Neural cell (in vitro differentiated cells): ENCODE data around the gene RGS19. TPM values are rescaled to one million over a fixed set of nuclear protein-coding genes. Genes with fewer than 3 reads are reported as not detected.

Experiments
- H2AFZ ChIP-seq: fragments of 200-600, 300-800 bp; sonication (generic), shearing (Covaris generic); 2 replicates; pipeline ENCODE4 v1.6.0; 2014; ENCODE audit warnings: low read depth, mild to moderate bottlenecking, antibody characterized with exemption, low read length, moderate library complexity
- H3F3A ChIP-seq: fragments of 200-600 bp; shearing (Covaris generic); 2 replicates; pipeline ENCODE4 v1.6.1; 2016; ENCODE audit warnings: mild to moderate bottlenecking, moderate library complexity, mixed read lengths, antibody characterized with exemption, low read length; ENCODE audit not compliant: insufficient read depth, poor library complexity, severe bottlenecking
- H3K27ac ChIP-seq: fragments of 200-600, 300-800 bp; sonication (generic), shearing (Covaris generic); 2 replicates; pipeline ENCODE4 v1.5.1; 2014; ENCODE audit warnings: mild to moderate bottlenecking, low read length, moderate library complexity
- H3K27me3 ChIP-seq: fragments of 300-800, 200-600 bp; sonication (generic), shearing (Covaris generic); 2 replicates; pipeline ENCODE4 v1.6.0; 2014; ENCODE audit warnings: mild to moderate bottlenecking, low read depth, low read length, moderate library complexity; ENCODE audit not compliant: insufficient read depth
- H3K36me3 ChIP-seq: fragments of 300-800, 200-600 bp; sonication (generic), shearing (Covaris generic); 2 replicates; pipeline ENCODE4 v1.5.1; 2014; ENCODE audit warnings: mild to moderate bottlenecking, antibody characterized with exemption, low read length, moderate library complexity; ENCODE audit not compliant: insufficient read depth
- H3K4me2 ChIP-seq: fragments of 300-800, 200-600 bp; sonication (generic), shearing (Covaris generic); 2 replicates; pipeline ENCODE4 v1.6.0; 2014; ENCODE audit warnings: mild to moderate bottlenecking, low read length
- H3K4me3 ChIP-seq: fragments of 300-800, 200-600 bp; sonication (generic), shearing (Covaris generic); 2 replicates; pipeline ENCODE4 v1.5.1; 2014; ENCODE audit warnings: mild to moderate bottlenecking, low read length, moderate library complexity
- H3K79me2 ChIP-seq: fragments of 200-600 bp; shearing (Covaris generic); replicated peaks from 2 replicates; pipeline ENCODE4 v1.6.0; 2014; ENCODE audit warnings: mild to moderate bottlenecking, low read length, moderate library complexity; ENCODE audit not compliant: insufficient read depth
- H3K9ac ChIP-seq: fragments of 300-800, 200-600 bp; sonication (generic), shearing (Covaris generic); 2 replicates; pipeline ENCODE4 v1.6.1; 2016; ENCODE audit warnings: mild to moderate bottlenecking, low read length, mixed read lengths
- H3K9me2 ChIP-seq: fragments of 200-600 bp; shearing (Covaris generic); 2 replicates; pipeline ENCODE4 v1.6.1; 2016; ENCODE audit warnings: mild to moderate bottlenecking, low read length, mixed read lengths; ENCODE audit not compliant: insufficient read depth
- H3K9me3 ChIP-seq: fragments of 200-600, 300-800 bp; sonication (generic), shearing (Covaris generic); 2 replicates; pipeline ENCODE4 v1.6.1; 2016; ENCODE audit warnings: mild to moderate bottlenecking, mixed run types, low read length, moderate library complexity, mixed read lengths
- H4K20me1 ChIP-seq: fragments of 200-600 bp; shearing (Covaris generic); 2 replicates; pipeline ENCODE4 v1.6.1; 2016; ENCODE audit warnings: mild to moderate bottlenecking, mixed run types; ENCODE audit not compliant: insufficient read depth
- EP300 ChIP-seq: fragments of 450-650 bp; conservative IDR thresholded peaks from 2 replicates; pipeline ENCODE4 v1.6.1; 2014; ENCODE audit warnings: antibody characterized with exemption, mild to moderate bottlenecking, moderate library complexity; ENCODE audit not compliant: poor library complexity, severe bottlenecking
- EZH2 ChIP-seq: fragments of 200-600, 300-800 bp; shearing (Covaris generic), sonication (generic); IDR thresholded peaks from 2 replicates; pipeline ENCODE4 v1.6.1; 2014; ENCODE audit warnings: antibody characterized with exemption, low read length, borderline replicate concordance, mild to moderate bottlenecking; ENCODE audit not compliant: insufficient read depth, poor library complexity, severe bottlenecking
- MXI1 ChIP-seq: fragments of 450-650 bp; conservative IDR thresholded peaks from 2 replicates; pipeline ENCODE4 v1.6.1; 2014; ENCODE audit warnings: antibody characterized with exemption, mild to moderate bottlenecking; ENCODE audit not compliant: poor library complexity, severe bottlenecking
- POLR2AphosphoS5 ChIP-seq: IDR thresholded peaks from 2 replicates; pipeline ENCODE4 v1.6.1; 2012
- RAD21 ChIP-seq: fragments of 450-650 bp; conservative IDR thresholded peaks from 2 replicates; pipeline ENCODE4 v1.6.1; 2014; ENCODE audit warnings: antibody characterized with exemption, mild to moderate bottlenecking, moderate library complexity
- SMC3 ChIP-seq: fragments of 450-650 bp; conservative IDR thresholded peaks from 2 replicates; pipeline ENCODE4 v1.6.1; 2014; ENCODE audit warnings: antibody characterized with exemption, mild to moderate bottlenecking, moderate library complexity; ENCODE audit not compliant: poor library complexity
- TAF1 ChIP-seq: IDR thresholded peaks from 2 replicates; pipeline ENCODE4 v1.6.1; 2012; ENCODE audit warnings: low read depth
- polyA plus RNA-seq: library from polyadenylated mRNA; depleted of rRNA; stranded (reverse); fragments of >200 nt; gene quantifications from 2 replicates; pipeline ENCODE4 v1.2.3, GENCODE V29; 2014
- TF ChIP-seq, protein P1 (sequence below): fragments of 450-650 bp; IDR thresholded peaks from 2 replicates; pipeline ENCODE4 v1.5.1; 2014; ENCODE audit warnings: antibody characterized with exemption, mild to moderate bottlenecking, moderate library complexity; ENCODE audit not compliant: poor library complexity, severe bottlenecking
- TF ChIP-seq, protein P2 (sequence below): IDR thresholded peaks from 2 replicates; pipeline ENCODE4 v1.6.1; 2012; ENCODE audit warnings: borderline replicate concordance

RGS19 gene
- polyA plus RNA-seq, 1 donor from 2014 or later: 3.4 TPM

DNA sequence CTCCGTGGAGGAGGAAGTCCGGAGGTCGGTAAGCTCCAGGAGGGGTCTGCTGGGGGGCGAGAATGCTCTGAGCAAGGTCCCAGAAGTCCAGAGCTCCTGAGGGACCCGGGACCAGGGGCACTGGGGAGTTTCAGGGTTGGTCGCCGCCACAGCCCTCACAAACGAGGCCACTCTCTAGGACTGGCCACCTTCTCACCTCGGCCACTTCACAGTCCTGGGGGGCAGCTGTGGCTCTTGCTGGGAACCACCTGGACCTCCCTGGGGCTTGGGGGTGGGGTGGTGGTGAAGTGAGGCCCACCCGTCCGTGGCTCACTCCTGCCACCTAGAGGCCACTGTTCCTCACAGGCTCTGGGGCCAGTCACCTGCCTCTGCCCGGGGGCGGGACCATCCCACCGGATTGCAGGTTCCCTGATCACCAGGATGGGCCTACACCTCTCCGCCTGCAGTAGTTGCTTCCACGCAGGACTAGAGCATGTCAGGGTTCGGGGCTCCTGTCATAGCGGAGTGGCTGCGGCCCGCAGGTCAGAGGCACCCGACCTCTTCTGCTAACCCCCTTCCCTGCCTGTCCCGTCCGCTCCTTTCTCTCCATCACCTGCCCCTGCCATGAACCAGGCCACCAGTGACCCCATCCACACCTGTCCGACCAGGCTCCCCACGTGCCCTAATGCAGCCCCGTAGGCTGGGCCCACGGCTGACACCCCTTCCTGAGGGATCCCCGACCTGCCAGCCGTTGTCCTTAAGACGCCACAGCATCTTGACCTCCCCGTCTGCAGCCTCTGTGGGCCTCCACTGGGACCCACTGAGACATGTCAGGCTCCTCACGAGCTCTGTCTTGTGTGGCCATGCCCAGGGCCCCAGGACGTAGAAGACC, 21.5 kb downstream of the RGS19 start:
- Histone ChIP-seq H3K9ac (no peak overlapping the region), H3F3A (no peaks in the 10 kb centered on the region), H3K4me2 (no peak overlapping the region), H2AFZ (no peak overlapping the region), H3K79me2 (no peaks in the 10 kb centered on the region), H3K4me3 (no peak overlapping the region), H3K27ac (no peak overlapping the region), H3K27me3 (no peaks in the 10 kb centered on the region), H3K9me2 (no peaks in the 10 kb centered on the region), H4K20me1 (no peaks in the 10 kb centered on the region), H3K9me3 (no peaks in the 10 kb centered on the region), H3K36me3 (no peaks in the 10 kb centered on the region)
- TF ChIP-seq SMC3 (peak; percentile 26), POLR2AphosphoS5 (no peak), EZH2 (no peak), EP300 (no peak), MXI1 (no peak), TAF1 (no peak), RAD21 (peak; percentile 43)
- TF ChIP-seq, protein P1, sequence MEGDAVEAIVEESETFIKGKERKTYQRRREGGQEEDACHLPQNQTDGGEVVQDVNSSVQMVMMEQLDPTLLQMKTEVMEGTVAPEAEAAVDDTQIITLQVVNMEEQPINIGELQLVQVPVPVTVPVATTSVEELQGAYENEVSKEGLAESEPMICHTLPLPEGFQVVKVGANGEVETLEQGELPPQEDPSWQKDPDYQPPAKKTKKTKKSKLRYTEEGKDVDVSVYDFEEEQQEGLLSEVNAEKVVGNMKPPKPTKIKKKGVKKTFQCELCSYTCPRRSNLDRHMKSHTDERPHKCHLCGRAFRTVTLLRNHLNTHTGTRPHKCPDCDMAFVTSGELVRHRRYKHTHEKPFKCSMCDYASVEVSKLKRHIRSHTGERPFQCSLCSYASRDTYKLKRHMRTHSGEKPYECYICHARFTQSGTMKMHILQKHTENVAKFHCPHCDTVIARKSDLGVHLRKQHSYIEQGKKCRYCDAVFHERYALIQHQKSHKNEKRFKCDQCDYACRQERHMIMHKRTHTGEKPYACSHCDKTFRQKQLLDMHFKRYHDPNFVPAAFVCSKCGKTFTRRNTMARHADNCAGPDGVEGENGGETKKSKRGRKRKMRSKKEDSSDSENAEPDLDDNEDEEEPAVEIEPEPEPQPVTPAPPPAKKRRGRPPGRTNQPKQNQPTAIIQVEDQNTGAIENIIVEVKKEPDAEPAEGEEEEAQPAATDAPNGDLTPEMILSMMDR: peak; percentile 70
- TF ChIP-seq, protein P2, sequence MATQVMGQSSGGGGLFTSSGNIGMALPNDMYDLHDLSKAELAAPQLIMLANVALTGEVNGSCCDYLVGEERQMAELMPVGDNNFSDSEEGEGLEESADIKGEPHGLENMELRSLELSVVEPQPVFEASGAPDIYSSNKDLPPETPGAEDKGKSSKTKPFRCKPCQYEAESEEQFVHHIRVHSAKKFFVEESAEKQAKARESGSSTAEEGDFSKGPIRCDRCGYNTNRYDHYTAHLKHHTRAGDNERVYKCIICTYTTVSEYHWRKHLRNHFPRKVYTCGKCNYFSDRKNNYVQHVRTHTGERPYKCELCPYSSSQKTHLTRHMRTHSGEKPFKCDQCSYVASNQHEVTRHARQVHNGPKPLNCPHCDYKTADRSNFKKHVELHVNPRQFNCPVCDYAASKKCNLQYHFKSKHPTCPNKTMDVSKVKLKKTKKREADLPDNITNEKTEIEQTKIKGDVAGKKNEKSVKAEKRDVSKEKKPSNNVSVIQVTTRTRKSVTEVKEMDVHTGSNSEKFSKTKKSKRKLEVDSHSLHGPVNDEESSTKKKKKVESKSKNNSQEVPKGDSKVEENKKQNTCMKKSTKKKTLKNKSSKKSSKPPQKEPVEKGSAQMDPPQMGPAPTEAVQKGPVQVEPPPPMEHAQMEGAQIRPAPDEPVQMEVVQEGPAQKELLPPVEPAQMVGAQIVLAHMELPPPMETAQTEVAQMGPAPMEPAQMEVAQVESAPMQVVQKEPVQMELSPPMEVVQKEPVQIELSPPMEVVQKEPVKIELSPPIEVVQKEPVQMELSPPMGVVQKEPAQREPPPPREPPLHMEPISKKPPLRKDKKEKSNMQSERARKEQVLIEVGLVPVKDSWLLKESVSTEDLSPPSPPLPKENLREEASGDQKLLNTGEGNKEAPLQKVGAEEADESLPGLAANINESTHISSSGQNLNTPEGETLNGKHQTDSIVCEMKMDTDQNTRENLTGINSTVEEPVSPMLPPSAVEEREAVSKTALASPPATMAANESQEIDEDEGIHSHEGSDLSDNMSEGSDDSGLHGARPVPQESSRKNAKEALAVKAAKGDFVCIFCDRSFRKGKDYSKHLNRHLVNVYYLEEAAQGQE: no peak

DNA sequence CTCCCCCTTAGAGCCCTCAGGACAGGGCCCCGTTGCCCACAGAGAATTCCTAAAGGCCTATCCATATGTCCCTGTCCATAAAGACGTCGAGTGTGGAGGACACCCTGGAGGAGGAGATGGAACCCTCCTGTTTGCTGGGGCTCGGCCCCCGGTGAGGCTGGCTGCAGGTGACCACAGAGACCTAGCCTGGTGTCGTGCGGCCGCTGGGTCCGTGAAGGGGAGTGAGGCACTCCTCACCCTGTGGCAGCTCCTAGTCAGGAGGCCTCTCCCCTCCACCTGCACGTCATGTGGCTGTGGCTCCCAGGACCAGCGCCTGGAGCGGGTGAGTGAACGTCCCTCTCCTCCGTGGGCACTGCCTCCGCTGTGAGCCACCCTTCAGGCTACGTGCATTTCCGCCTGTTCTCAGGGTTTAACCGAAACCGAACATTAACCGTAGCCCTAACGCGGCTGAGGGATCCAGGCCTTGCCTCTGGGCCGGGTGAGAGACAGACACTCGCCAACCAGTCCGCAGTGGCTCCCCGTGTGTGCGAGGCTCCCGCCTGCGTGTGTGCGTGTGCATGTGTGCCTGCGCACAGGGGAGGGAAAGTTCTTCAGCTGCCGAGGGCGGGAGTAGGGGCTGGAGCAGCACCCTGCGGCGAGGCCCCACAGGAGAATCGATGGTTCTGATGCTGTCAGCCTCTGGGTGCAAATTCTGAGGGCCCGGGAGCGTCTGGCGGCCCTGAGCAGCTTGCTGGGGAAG, 22.3 kb downstream of the RGS19 start:
- no peaks in the 10 kb centered on the region for H3K36me3 ChIP-seq
- TF ChIP-seq MXI1 (no peak), EP300 (no peak), TAF1 (no peak), RAD21 (no peak), POLR2AphosphoS5 (no peak)
- TF ChIP-seq, protein P2: no peak
- TF ChIP-seq, protein P1: no peak
- no peak overlapping the region for H3K9ac ChIP-seq
- H4K20me1 ChIP-seq: no peaks in the 10 kb centered on the region
- no peaks in the 10 kb centered on the region for H3K9me2 ChIP-seq
- peaks cover 3% of the 10 kb centered on the region for H3K27me3 ChIP-seq
- no peaks in the 10 kb centered on the region for H3F3A ChIP-seq
- no peaks in the 10 kb centered on the region for H3K9me3 ChIP-seq
- no peaks in the 10 kb centered on the region for H3K79me2 ChIP-seq
- no peak overlapping the region for H3K4me3 ChIP-seq
- H2AFZ ChIP-seq: no peak overlapping the region
- H3K4me2 ChIP-seq: no peak overlapping the region
- H3K27ac ChIP-seq: no peak overlapping the region
